ENCODE data around the gene GCFC2. TPM values are rescaled to one million over a fixed set of nuclear protein-coding genes. Genes with fewer than 3 reads are reported as not detected.

Gene GCFC2
- total RNA-seq, 1 donor from 2014 or later = 22.9 TPM

DNA sequence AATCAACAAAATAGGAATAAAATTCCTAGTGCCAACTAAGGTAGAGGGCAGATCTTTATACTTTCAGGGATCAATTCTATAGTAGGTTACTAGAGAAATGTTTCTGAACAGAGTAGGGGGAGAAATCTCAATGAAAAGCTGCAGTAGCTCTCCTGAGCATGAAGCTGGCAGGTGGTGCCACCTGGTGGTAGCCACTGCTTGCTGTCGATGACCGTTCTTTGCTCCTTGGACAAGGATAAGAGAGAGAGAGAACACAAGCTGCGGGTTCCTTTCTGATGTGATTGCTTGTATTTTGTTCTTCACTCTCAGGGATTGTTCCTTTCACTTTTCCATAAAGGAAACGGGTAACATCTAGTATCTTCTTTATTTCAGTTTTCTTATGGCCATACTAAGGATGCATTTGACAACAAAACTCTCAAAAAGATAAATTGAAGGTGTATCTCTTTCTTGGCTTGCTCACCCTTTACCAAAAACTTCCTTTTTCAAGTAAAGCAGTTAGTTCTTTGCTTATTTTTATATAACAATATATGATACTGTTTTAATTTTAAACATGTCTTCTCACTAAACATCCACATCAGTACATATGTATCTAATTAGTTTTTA, 82.7 kb downstream of the GCFC2 start:
- peak; percentile 85 for DNase-seq (ENCODE audit: low spot score)

DNA sequence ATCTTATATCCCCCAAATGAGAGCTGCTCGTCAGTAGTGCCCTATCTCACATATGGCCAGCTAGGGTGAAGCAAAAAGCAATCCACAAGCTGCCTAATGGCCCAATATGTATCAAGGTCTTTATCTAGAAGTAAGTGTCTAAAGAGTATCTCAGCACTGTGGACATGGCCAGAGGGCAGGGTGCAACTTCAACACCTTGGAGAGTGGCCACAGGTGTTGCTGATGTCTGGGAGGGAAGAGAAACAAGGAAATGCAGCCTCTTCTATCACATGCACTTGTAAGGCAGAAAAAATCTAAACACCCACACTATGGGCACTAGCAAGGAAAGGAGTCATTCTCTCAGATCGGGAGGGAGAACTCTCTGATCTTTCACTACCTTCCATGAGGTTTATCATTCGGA, 87.8 kb downstream of the GCFC2 start:
- DNase-seq (ENCODE audit: low spot score) = no peak

DNA sequence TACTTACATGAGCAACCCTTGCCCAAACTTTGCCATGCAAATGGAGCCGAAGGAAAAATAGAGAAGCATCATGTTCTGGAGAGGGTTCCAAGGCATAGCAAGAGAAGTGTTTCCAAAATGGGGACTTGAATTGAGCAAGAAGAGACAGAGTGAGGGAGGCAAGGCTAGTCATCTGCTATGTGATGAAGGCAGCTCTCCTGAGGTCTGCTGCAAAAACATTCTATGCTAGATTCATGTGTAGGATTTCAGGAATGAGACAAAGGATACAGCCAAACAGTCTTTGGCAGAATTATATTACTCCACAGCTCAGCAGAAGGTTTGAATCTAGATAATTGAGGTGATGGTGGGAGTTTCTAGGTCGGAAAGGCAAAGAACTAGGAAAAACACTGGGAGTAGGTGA, 88.2 kb downstream of the GCFC2 start:
- DNase-seq (ENCODE audit: low spot score) = no peak

DNA sequence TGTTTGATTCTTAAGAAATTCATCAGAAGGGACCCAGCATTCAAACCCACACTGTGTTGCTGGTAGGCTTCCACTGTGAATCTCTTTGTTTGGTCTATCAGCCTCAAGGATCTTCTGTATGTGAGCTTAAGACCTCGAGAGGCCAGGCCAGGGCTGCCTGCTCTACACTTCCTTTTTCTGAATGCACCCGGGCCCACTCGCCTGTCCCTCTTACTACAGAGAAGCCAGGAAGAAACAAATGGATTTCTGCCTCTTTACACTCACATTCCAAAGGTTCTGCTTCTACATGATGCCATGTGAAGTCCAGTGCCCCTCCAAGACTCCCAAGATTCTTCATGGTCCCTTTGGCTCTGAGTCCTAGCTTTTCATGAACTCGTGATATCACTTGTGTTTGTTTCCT, 89.5 kb downstream of the GCFC2 start:
- DNase-seq (ENCODE audit: low spot score) = no peak

DNA sequence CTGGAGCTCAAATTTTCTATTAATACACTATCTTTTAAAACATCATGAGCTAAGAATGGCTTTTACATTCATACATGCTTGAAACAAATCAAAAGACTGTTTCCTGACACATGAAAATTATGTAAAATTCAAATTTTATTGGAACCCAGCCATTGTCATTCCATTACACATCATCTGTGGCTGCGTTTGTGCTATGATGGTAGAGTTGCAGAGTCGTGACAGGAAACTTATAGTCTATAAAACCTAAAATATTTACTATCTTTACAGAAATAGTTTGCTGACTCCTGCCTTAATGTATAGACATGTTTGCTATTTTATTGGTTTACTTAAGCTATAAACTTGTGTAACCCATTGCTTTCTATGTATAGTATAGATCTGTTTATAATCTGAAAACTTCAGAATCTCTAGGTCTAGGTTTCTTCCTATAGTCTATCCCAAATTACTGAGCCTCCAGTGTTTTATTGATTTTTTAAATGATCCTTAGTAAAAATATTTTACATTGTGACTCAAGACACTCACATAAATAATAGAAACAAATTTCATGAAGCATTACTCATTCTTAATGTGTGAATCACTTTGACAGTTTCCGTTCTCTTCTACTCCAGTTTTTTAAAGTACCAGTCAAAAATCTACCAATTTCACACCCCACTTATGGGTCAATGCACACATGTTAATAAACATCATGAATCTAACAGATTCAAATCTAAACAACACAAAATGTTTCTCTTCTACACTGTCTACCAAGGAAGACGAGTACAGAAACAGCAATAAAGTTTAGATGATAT, 90.6 kb downstream of the GCFC2 start:
- no peak for DNase-seq (ENCODE audit: low spot score)

DNA sequence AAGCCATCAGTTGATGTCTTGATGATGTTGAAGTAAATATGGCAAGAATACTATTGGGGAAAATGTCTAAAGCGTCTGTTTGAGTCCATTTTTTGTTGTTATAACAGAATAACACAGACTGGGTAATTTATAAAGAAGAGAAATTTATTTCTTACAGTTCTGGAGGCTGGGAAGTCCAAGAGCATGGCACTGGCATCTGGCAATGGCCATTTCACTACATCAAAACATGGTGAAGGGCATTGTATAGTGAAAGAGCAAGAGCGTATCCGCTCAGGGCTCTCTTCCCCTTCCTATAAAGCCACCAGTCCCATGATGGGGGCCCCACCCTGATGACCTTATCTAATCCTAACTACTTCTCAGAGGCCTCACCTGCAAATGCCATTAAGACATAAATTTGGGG, 93.8 kb downstream of the GCFC2 start:
- DNase-seq (ENCODE audit: low spot score) = no peak

DNA sequence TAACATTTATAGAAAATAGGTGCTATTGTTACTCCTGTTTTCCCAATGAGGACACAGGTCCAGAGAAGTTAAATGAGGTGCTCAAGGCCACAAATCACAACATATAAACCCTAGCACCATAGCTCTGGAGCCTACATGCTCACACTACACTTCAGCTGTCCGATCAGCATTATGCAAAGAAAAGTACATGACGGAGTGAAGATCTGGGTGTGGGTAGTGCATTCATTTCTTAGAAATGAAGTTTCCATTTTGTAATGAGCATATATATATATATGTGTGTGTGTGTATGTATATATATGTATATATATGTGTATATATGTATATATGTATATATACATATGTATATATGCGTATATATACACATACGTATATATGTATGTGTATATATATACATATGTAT, 94.3 kb downstream of the GCFC2 start:
- DNase-seq (ENCODE audit: low spot score) = no peak

DNA sequence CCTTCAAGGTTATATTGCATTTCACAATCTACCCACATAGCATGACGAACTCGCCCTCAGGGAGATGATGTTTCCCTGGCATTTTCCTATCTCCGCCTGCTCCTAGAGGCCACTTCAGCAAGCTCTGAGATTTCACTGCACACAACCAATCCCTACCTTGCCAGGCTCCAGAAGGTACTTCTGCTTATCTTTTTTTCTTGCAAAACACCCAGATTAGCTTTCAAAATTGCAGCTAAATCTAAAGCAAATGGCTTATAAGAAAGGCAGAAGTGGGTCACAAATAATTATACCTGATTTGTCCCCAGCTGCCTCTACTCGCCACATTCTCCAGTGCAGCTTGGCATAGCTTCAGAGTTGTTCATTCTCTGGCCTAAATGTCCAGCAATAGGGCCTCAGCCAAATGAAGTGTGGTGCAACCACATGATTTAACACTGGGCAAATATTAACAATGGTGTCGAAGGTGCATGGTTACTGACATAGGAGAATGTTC, 96.5 kb downstream of the GCFC2 start:
- DNase-seq (ENCODE audit: low spot score) = no peak

DNA sequence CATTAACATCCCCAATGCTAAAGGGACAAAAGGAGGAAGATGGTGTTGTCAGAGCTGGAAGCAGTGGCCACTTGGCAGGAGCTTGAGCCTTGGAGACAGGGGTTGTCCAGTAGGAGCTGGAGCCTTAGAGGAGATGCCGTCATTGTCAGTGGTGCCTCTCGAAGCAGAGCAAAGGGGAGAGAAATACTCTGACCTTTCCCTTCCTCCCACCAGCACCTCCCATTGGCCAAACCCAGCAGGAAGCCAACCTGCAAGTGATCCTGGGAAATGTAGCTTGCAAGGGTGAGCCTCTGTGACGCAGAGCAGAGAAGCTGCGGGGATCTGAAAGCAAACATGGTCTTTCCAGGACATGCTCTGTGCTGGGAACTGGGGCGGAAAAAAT, 97.9 kb downstream of the GCFC2 start:
- no peak for DNase-seq (ENCODE audit: low spot score)

Other genes starting within 250 kb of the GCFC2 start
- gene EVA1A, start 150.0 kb downstream of the GCFC2 start, total RNA-seq (ENCODE audit: insufficient read depth, low replicate concordance) = 14.4 TPM
- gene MRPL19, start 64.1 kb downstream of the GCFC2 start, total RNA-seq (ENCODE audit: insufficient read depth, low replicate concordance) = 43.8 TPM